DOHH2 (cell line): Measurements from ENCODE around the gene ADAMTSL1.

ENCODE experiments used
- H3F3A ChIP-seq: fragments of 200-600 bp; sonication (generic), shearing (Covaris generic); 2 replicates; pipeline ENCODE4 v1.6.0; 2016; ENCODE audit warnings: antibody characterized with exemption, mild to moderate bottlenecking; ENCODE audit not compliant: control insufficient read depth, insufficient read depth
- H3K27ac ChIP-seq: fragments of 200-600 bp; sonication (generic); 2 replicates; pipeline ENCODE4 v1.5.1; 2014; ENCODE audit warnings: low read depth, mild to moderate bottlenecking, low read length, moderate library complexity
- H3K27me3 ChIP-seq: fragments of 200-600 bp; sonication (generic); 2 replicates; pipeline ENCODE4 v1.6.1; 2014; ENCODE audit warnings: mild to moderate bottlenecking, low read length, mixed read lengths; ENCODE audit not compliant: control insufficient read depth
- H3K36me3 ChIP-seq: fragments of 200-600 bp; sonication (generic); 2 replicates; pipeline ENCODE4 v1.6.1; 2014; ENCODE audit warnings: mild to moderate bottlenecking, low read length, moderate library complexity, mixed read lengths; ENCODE audit not compliant: control insufficient read depth
- H3K4me1 ChIP-seq: fragments of 200-600 bp; sonication (generic); 2 replicates; pipeline ENCODE4 v1.6.1; 2014; ENCODE audit warnings: mild to moderate bottlenecking, low read length, mixed read lengths; ENCODE audit not compliant: control insufficient read depth
- H3K4me2 ChIP-seq: fragments of 200-600 bp; sonication (generic); 2 replicates; pipeline ENCODE4 v1.6.0; 2014; ENCODE audit warnings: mild to moderate bottlenecking, low read length, moderate library complexity
- H3K4me3 ChIP-seq: fragments of 200-600 bp; sonication (generic); 2 replicates; pipeline ENCODE4 v1.5.1; 2014; ENCODE audit warnings: mild to moderate bottlenecking, low read length, mixed read lengths
- H3K79me2 ChIP-seq: fragments of 200-600 bp; sonication (generic); 2 replicates; pipeline ENCODE4 v1.6.1; 2014; ENCODE audit warnings: mild to moderate bottlenecking, low read length, mixed read lengths; ENCODE audit not compliant: control insufficient read depth
- H3K9me2 ChIP-seq: fragments of 200-600 bp; sonication (generic); replicated peaks from 2 replicates; pipeline ENCODE4 v1.6.1; 2014; ENCODE audit warnings: mild to moderate bottlenecking, low read length, mixed read lengths; ENCODE audit not compliant: control insufficient read depth
- H3K9me3 ChIP-seq: fragments of 200-600 bp; sonication (generic); 2 replicates; pipeline ENCODE4 v1.6.1; 2014; ENCODE audit warnings: antibody characterized with exemption, low read length, mixed read lengths; ENCODE audit not compliant: control insufficient read depth, insufficient read depth
- H4K20me1 ChIP-seq: fragments of 200-600 bp; sonication (generic); 2 replicates; pipeline ENCODE4 v1.6.0; 2014; ENCODE audit warnings: low read depth, mild to moderate bottlenecking, antibody characterized with exemption, low read length, moderate library complexity; ENCODE audit not compliant: control insufficient read depth, insufficient read depth
- CTCF ChIP-seq: fragments of 200-600 bp; sonication (generic); IDR thresholded peaks from one replicate; pipeline ENCODE4 v1.5.1; 2014; ENCODE audit warnings: antibody characterized with exemption, mild to moderate bottlenecking, low read depth, low read length; ENCODE audit not compliant: poor library complexity, severe bottlenecking
- EZH2phosphoT487 ChIP-seq: fragments of 200-600 bp; sonication (generic); IDR thresholded peaks from 2 replicates; pipeline ENCODE4 v1.6.1; 2017; ENCODE audit warnings: borderline replicate concordance, mild to moderate bottlenecking, antibody characterized with exemption, low read length, moderate library complexity, mixed read lengths

ADAMTSL1 gene

GRCh38 chr9:18623221-18624079, 149.5 kb downstream of the ADAMTSL1 start:
- no peaks in the 10 kb centered on the region for H3K9me3 ChIP-seq
- H3K36me3 ChIP-seq, result no peaks in the 10 kb centered on the region
- H3K79me2 ChIP-seq, result no peaks in the 10 kb centered on the region
- TF ChIP-seq CTCF, result no peak
- TF ChIP-seq EZH2phosphoT487, result no peak
- H3K4me1 ChIP-seq, result no peaks in the 10 kb centered on the region
- no peak overlapping the region for H3K4me3 ChIP-seq
- no peaks in the 10 kb centered on the region for H4K20me1 ChIP-seq
- no peaks in the 10 kb centered on the region for H3K27me3 ChIP-seq
- no peak overlapping the region for H3K27ac ChIP-seq
- no peaks in the 10 kb centered on the region for H3F3A ChIP-seq
- H3K9me2 ChIP-seq, result no peaks in the 10 kb centered on the region
- no peak overlapping the region for H3K4me2 ChIP-seq

DNA sequence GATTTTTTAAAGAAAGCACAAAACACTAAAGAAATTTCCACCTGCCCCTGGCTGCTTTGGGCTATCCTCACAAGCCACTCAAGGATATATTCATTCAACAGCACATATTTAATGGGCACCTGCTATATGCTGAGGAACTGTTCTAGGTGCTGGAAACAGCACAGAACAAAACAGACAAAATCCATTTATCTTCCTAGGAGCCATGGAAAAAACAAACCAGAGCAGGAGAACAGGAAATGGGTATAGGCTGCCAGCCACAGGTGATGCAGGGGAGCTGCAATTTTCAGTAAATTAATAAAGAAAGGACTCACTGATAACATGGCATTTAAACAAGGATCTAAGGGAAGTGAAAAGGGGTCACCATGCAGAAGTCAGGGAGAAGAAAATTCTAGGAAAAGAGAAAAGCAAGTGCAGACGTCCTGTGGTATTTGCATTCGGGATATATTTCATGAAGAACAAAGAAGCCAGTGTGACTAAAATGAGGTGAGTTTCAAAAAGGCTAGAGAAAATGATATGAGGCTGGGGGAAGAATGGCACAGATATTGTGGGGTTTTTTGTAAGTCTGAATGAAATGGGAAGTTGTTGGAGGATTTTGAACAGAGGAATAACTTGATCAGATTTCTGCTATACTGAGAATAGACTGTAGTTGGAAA, 152.2 kb downstream of the ADAMTSL1 start:
- Histone ChIP-seq H3K9me3 (no peaks in the 10 kb centered on the region), H3K27ac (no peak overlapping the region), H3K4me1 (no peaks in the 10 kb centered on the region), H3K9me2 (no peaks in the 10 kb centered on the region), H3K36me3 (no peaks in the 10 kb centered on the region), H3K27me3 (no peaks in the 10 kb centered on the region), H3K79me2 (no peaks in the 10 kb centered on the region), H4K20me1 (no peaks in the 10 kb centered on the region), H3K4me3 (no peak overlapping the region), H3F3A (no peaks in the 10 kb centered on the region), H3K4me2 (no peak overlapping the region)
- no peak for TF ChIP-seq EZH2phosphoT487
- no peak for TF ChIP-seq CTCF

GRCh38 chr9:18629136-18629535, 155.2 kb downstream of the ADAMTSL1 start:
- TF ChIP-seq EZH2phosphoT487, result no peak
- no peak for TF ChIP-seq CTCF

More at GRCh38 chr9:18629136-18629535, 155.2 kb downstream of the ADAMTSL1 start:
- H3K4me2 ChIP-seq, result no peak overlapping the region
- H3K79me2 ChIP-seq, result no peaks in the 10 kb centered on the region
- no peak overlapping the region for H3K27ac ChIP-seq
- H3F3A ChIP-seq, result no peaks in the 10 kb centered on the region
- no peaks in the 10 kb centered on the region for H4K20me1 ChIP-seq
- H3K27me3 ChIP-seq, result no peaks in the 10 kb centered on the region
- no peaks in the 10 kb centered on the region for H3K9me2 ChIP-seq
- H3K4me1 ChIP-seq, result no peaks in the 10 kb centered on the region
- H3K36me3 ChIP-seq, result no peaks in the 10 kb centered on the region
- H3K9me3 ChIP-seq, result no peaks in the 10 kb centered on the region
- H3K4me3 ChIP-seq, result no peak overlapping the region
